B cell (primary cell): ENCODE measurements around the gene RAB31. TPM values are rescaled to one million over a fixed set of nuclear protein-coding genes. Genes with fewer than 3 reads are reported as not detected.

ENCODE experiments used
- ATAC-seq: fragments of 200-7000 bp; cut with Tn5 transposase; one replicate; pipeline ENCODE4 v1.10.0; 2021; ENCODE audit warnings: low read depth, mild to moderate bottlenecking, moderate number of reproducible peaks, moderate library complexity
- CTCF ChIA-PET: fragments of 350-600 bp; sonication (Branson Sonifier 250); formaldehyde crosslinking; loops from one replicate; lab custom pipeline; 2021; ENCODE audit warnings: antibody characterized with exemption, inconsistent platforms; lab: Charles Lee
- POLR2A ChIA-PET: fragments of 350-600 bp; sonication (Branson Sonifier 250); formaldehyde crosslinking; loops from one replicate; lab custom pipeline; 2021; ENCODE audit warnings: antibody characterized with exemption; lab: Charles Lee
- DNase-seq: peaks from one replicate; pipeline ENCODE4 v3.0.0; 2013
- H2AFZ ChIP-seq: 2 replicates; pipeline ENCODE4 v1.6.1; 2012; ENCODE audit warnings: mild to moderate bottlenecking, low read depth, low read length; ENCODE audit not compliant: insufficient read depth, poor library complexity, severe bottlenecking
- H3K27ac ChIP-seq, 2 donors: 1 replicate in 1 of 2; 2 replicates in 1 of 2; pipeline ENCODE4 v1.5.1; 2012 to 2013; ENCODE audit warnings: low read length in 2 of 2, mild to moderate bottlenecking in 2 of 2, moderate library complexity in 1 of 2
- H3K27me3 ChIP-seq, 4 experiments: fragments of 200-600 bp in 1 of 4; sonication (generic) in 1 of 4; replicated peaks in 1 of 4; 1 replicate in 2 of 4; 2 replicates in 2 of 4; pipeline versions ENCODE4 v1.6.1 to v1.7.0; 2013 to 2016; ENCODE audit warnings: low read length in 3 of 4, mild to moderate bottlenecking in 2 of 4, mixed read lengths in 1 of 4, moderate library complexity in 1 of 4; ENCODE audit not compliant: insufficient read depth in 4 of 4, control insufficient read depth in 3 of 4; ENCODE audit errors: control extremely low read depth in 1 of 4
- H3K36me3 ChIP-seq, 2 experiments: replicated peaks in 1 of 2; 1 replicate in 1 of 2; 2 replicates in 1 of 2; pipeline versions ENCODE4 v1.6.1 to v1.7.1; 2013; ENCODE audit warnings: low read length in 1 of 2; ENCODE audit not compliant: insufficient read depth in 2 of 2, control insufficient read depth in 1 of 2; ENCODE audit errors: control extremely low read depth in 1 of 2, extremely low read depth in 1 of 2
- H3K4me1 ChIP-seq, 2 donors: fragments of 200-600 bp in 1 of 2; sonication (generic) in 1 of 2; 1 replicate in 1 of 2; 2 replicates in 1 of 2; pipeline versions ENCODE4 v1.5.1 to v1.6.1; 2013 to 2017; ENCODE audit warnings: low read length in 2 of 2; ENCODE audit not compliant: control insufficient read depth in 2 of 2, insufficient read depth in 2 of 2
- H3K4me2 ChIP-seq: replicated peaks from 2 replicates; pipeline ENCODE3; 2012; ENCODE audit warnings: mild to moderate bottlenecking, low read depth, low read length; ENCODE audit not compliant: poor library complexity, severe bottlenecking
- H3K4me3 ChIP-seq, 5 experiments: fragments of 200-600 bp in 1 of 5; sonication (generic) in 1 of 5; 1 replicate in 3 of 5; 2 replicates in 2 of 5; pipeline versions ENCODE4 v1.5.1 to v1.7.0; 2011 to 2016; ENCODE audit warnings: low read length in 4 of 5, mild to moderate bottlenecking in 4 of 5, low read depth in 2 of 5, control low read depth in 1 of 5, moderate library complexity in 1 of 5; ENCODE audit not compliant: insufficient read depth in 1 of 5; ENCODE audit errors: control extremely low read depth in 1 of 5, extremely low read depth in 1 of 5
- H3K79me2 ChIP-seq: fragments of 200-600 bp; sonication (generic); one replicate; pipeline ENCODE4 v1.6.0; 2016; ENCODE audit warnings: low read length; ENCODE audit not compliant: control insufficient read depth, insufficient read depth
- H3K9ac ChIP-seq: fragments of 200-600 bp; sonication (generic); 2 replicates; pipeline ENCODE4 v1.6.1; 2017; ENCODE audit warnings: mild to moderate bottlenecking, low read length, moderate library complexity
- H3K9me3 ChIP-seq, 3 donors: one replicate each; pipeline versions ENCODE4 v1.6.1 to v1.7.1; 2013; ENCODE audit warnings: low read length in 2 of 3; ENCODE audit not compliant: control insufficient read depth in 2 of 3, insufficient read depth in 1 of 3; ENCODE audit errors: control extremely low read depth in 1 of 3
- H4K20me1 ChIP-seq: 2 replicates; pipeline ENCODE4 v1.6.0; 2012; ENCODE audit warnings: mild to moderate bottlenecking, low read length; ENCODE audit not compliant: insufficient read depth, control insufficient read depth, poor library complexity, severe bottlenecking
- H3K27ac Mint-ChIP-seq: one replicate; pipeline ENCODE4 v1.8.0; 2021; ENCODE audit warnings: mixed read lengths
- H3K27me3 Mint-ChIP-seq: one replicate; pipeline ENCODE4 v1.8.0; 2021; ENCODE audit warnings: mixed read lengths
- H3K4me1 Mint-ChIP-seq: one replicate; pipeline ENCODE4 v1.8.0; 2021; ENCODE audit warnings: mixed read lengths
- H3K4me3 Mint-ChIP-seq: one replicate; pipeline ENCODE4 v1.8.0; 2021; ENCODE audit warnings: mixed read lengths
- H3K9me3 Mint-ChIP-seq: one replicate; pipeline ENCODE4 v1.8.0; 2022; ENCODE audit warnings: mixed read lengths; ENCODE audit not compliant: insufficient read depth
- EZH2 ChIP-seq: IDR thresholded peaks from 2 replicates; pipeline ENCODE4 v1.6.1; 2012; ENCODE audit warnings: borderline replicate concordance, low read depth, mild to moderate bottlenecking, moderate library complexity, low read length; ENCODE audit not compliant: insufficient read depth, poor library complexity, severe bottlenecking
- whole genome bisulfite sequencing: methylation state at CpG from one replicate; pipeline ENCODE4 v1.1.5; 2013; ENCODE audit warnings: missing lambda C conversion rate; ENCODE audit not compliant: insufficient coverage; 5-methylcytosine and 5-hydroxymethylcytosine counted together
- intact Hi-C: fragments of 100-400 bp; cut with micrococcal nuclease; formaldehyde crosslinking; loops from one replicate; pipeline ENCODE4 v1.10.0; 2022
- polyA plus RNA-seq: library from polyadenylated mRNA; depleted of rRNA; stranded (reverse); fragments of >200 nt; gene quantifications from 2 replicates; pipeline ENCODE4 v1.2.3, GENCODE V29; 2012
- total RNA-seq, 2 donors: library from RNA; stranded (reverse); fragments of 120-200 nt in 1 of 2; gene quantifications; 1 replicate in 1 of 2; 2 replicates in 1 of 2; pipeline versions ENCODE4 v1.2.3 to v1.2.4, GENCODE V29; 2013 to 2022
- TF ChIP-seq, protein P1 (sequence below): fragments of 200-600 bp; IDR thresholded peaks from one replicate; pipeline ENCODE4 v1.8.0; 2022; ENCODE audit warnings: antibody characterized with exemption, mild to moderate bottlenecking

Gene RAB31
- total and polyA plus RNA-seq, 2 donors (not counting 1 experiment from before 2014, with no cell fraction given): 15.5 to 44.6 TPM

DNA sequence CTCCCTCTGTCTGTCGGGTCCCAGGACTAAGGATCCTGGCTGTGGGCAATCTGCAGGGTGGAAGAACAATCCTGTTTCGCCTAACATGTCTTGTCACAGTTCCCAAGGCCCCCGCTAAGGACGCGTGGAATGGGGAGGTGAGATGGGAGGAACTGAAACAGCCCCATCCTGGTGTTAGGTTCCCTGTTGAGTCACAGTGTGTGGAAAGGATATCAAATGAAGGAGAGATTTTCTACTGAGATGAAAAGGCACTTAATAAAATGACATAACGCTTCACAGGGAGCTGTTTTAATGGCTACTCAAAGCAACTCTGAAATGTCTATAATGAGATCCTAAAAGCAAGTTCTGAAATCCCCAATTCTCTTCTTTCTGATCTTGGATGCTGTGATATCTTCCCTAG is 52.5 kb downstream of the RAB31 start:
- intact Hi-C loops: no loop called here
- CTCF ChIA-PET: no interaction called here
- Mint-ChIP-seq H3K9me3 (peaks cover 2% of the 10 kb centered on the region), H3K4me1 (peaks cover 9% of the 10 kb centered on the region), H3K4me3 (no peak overlapping the region), H3K27me3 (no peaks in the 10 kb centered on the region), H3K27ac (no peak overlapping the region)
- POLR2A ChIA-PET: no interaction called here
- TF ChIP-seq EZH2: no peak
- TF ChIP-seq, protein P1, sequence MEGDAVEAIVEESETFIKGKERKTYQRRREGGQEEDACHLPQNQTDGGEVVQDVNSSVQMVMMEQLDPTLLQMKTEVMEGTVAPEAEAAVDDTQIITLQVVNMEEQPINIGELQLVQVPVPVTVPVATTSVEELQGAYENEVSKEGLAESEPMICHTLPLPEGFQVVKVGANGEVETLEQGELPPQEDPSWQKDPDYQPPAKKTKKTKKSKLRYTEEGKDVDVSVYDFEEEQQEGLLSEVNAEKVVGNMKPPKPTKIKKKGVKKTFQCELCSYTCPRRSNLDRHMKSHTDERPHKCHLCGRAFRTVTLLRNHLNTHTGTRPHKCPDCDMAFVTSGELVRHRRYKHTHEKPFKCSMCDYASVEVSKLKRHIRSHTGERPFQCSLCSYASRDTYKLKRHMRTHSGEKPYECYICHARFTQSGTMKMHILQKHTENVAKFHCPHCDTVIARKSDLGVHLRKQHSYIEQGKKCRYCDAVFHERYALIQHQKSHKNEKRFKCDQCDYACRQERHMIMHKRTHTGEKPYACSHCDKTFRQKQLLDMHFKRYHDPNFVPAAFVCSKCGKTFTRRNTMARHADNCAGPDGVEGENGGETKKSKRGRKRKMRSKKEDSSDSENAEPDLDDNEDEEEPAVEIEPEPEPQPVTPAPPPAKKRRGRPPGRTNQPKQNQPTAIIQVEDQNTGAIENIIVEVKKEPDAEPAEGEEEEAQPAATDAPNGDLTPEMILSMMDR: no peak
- Histone ChIP-seq H3K27me3 (no peaks in the 10 kb centered on the region), H3K4me1 (no peaks in the 10 kb centered on the region), H3K27ac (no peak overlapping the region), H4K20me1 (peaks cover 22% of the 10 kb centered on the region), H3K4me3 (no peak overlapping the region), H2AFZ (no peak overlapping the region), H3K4me2 (no peak overlapping the region), H3K36me3 (peaks cover 0 to 7% of the 10 kb centered on the region in 2 experiments), H3K79me2 (peaks cover 25% of the 10 kb centered on the region), H3K9ac (no peak overlapping the region), H3K9me3 (peaks cover 0 to 7% (median 0%) of the 10 kb centered on the region in 3 donors)
- 100% methylated on average over 3 of the region's 6 CpGs for WGBS
- ATAC-seq: no peak
- DNase-seq: no peak

DNA sequence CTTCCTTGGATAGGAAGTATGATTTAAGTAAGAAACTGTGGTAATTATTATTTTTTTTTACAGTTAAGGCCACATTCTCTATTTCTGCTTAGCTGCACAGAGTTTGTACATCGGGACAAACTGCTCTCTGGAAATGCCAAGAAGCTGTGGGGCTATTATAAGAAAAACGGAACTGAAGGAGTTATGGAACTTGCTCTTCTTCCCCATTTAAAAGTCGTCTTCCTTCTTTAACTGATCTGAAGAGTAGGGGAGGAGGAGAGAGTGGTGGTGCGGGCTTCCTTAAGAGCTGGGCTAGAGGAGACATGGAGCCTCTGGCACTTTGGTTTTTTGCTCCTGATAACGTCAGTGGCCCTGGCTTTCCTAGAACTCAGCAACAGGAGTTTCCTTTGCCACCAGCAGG is 54.4 kb downstream of the RAB31 start:
- H3K9ac ChIP-seq: no peak overlapping the region
- H3K9me3 ChIP-seq: peaks cover 0 to 7% (median 0%) of the 10 kb centered on the region in 3 donors
- H3K4me3 ChIP-seq: no peak overlapping the region
- H3K79me2 ChIP-seq: peaks cover 14% of the 10 kb centered on the region
- no peak overlapping the region for H3K27ac Mint-ChIP-seq
- no peak for TF ChIP-seq EZH2
- TF ChIP-seq, protein P1: no peak
- H3K27ac ChIP-seq: no peak overlapping the region
- POLR2A ChIA-PET: no interaction called here
- no peak for ATAC-seq
- intact Hi-C loops: no loop called here
- H3K27me3 ChIP-seq: no peaks in the 10 kb centered on the region
- CTCF ChIA-PET: no interaction called here
- H3K4me3 Mint-ChIP-seq: no peak overlapping the region
- H3K4me2 ChIP-seq: no peak overlapping the region
- no peaks in the 10 kb centered on the region for H3K27me3 Mint-ChIP-seq
- H3K9me3 Mint-ChIP-seq: peaks cover 2% of the 10 kb centered on the region
- no peaks in the 10 kb centered on the region for H3K4me1 Mint-ChIP-seq
- DNase-seq: no peak
- H3K36me3 ChIP-seq: peaks cover 0 to 7% of the 10 kb centered on the region in 2 experiments
- 47% methylated on average over 2 of the region's 5 CpGs for WGBS
- peaks cover 10% of the 10 kb centered on the region for H4K20me1 ChIP-seq
- H3K4me1 ChIP-seq: no peaks in the 10 kb centered on the region
- H2AFZ ChIP-seq: no peak overlapping the region
